Anterior cingulate cortex (tissue), 58 donors: ENCODE measurements around the gene C2orf76.

ENCODE experiments used
- DNase-seq, 58 donors: peaks; one replicate each; lab custom pipeline; 2025; lab: John Stamatoyannopoulos, UW

Gene C2orf76

GRCh38 chr2:119339562-119339923 lies 27.1 kb downstream of the C2orf76 start:
- DNase-seq = no peak

- no peak for DNase-seq
These were observed 27.6 kb downstream of the C2orf76 start for GRCh38 chr2:119338826-119339561.

- DNase-seq = no peak
These were observed 28.4 kb downstream of the C2orf76 start for GRCh38 chr2:119338272-119338671.

GRCh38 chr2:119337749-119338148 lies 28.9 kb downstream of the C2orf76 start:
- DNase-seq = no peak

- DNase-seq = no peak
These were observed 32.8 kb downstream of the C2orf76 start for GRCh38 chr2:119333833-119334232.

GRCh38 chr2:119333360-119333759 lies 33.3 kb downstream of the C2orf76 start:
- no peak for DNase-seq

- DNase-seq = no peak
These were observed 33.7 kb downstream of the C2orf76 start for GRCh38 chr2:119332953-119333352.

- DNase-seq = no peak
These were observed 39.2 kb downstream of the C2orf76 start for GRCh38 chr2:119327431-119327830.

GRCh38 chr2:119326938-119327337 lies 39.7 kb downstream of the C2orf76 start:
- DNase-seq = no peak

- no peak for DNase-seq
These were observed 41.9 kb downstream of the C2orf76 start for GRCh38 chr2:119324685-119325270.

GRCh38 chr2:119323459-119323858 lies 43.2 kb downstream of the C2orf76 start:
- DNase-seq = no peak

- DNase-seq = no peak
These were observed 47.0 kb downstream of the C2orf76 start for GRCh38 chr2:119319593-119319992.

GRCh38 chr2:119317554-119317953 lies 49.1 kb downstream of the C2orf76 start:
- no peak for DNase-seq

- no peak for DNase-seq
These were observed 50.6 kb downstream of the C2orf76 start for GRCh38 chr2:119316066-119316465.

- no peak for DNase-seq
These were observed 51.3 kb downstream of the C2orf76 start for GRCh38 chr2:119315241-119315925.

GRCh38 chr2:119311831-119312230 lies 54.8 kb downstream of the C2orf76 start:
- DNase-seq = no peak

- no peak for DNase-seq
These were observed 55.3 kb downstream of the C2orf76 start for GRCh38 chr2:119311371-119311770.

- DNase-seq = no peak
These were observed 57.8 kb downstream of the C2orf76 start for GRCh38 chr2:119308793-119309330.

- DNase-seq = no peak
These were observed 59.1 kb downstream of the C2orf76 start for GRCh38 chr2:119307419-119308140.

- DNase-seq = no peak
These were observed 60.4 kb downstream of the C2orf76 start for GRCh38 chr2:119306196-119306590.
